Choroid plexus epithelial cell (primary cell): ENCODE data around the gene SUSD6.

Experiments
- DNase-seq: peaks from one replicate; pipeline ENCODE4 v3.0.0-alpha.2; 2010; ENCODE audit warnings: low read depth
- H3K4me3 ChIP-seq: 2 replicates; pipeline ENCODE4 v1.5.1; 2011; ENCODE audit warnings: low read depth, mild to moderate bottlenecking, control low read depth, low read length, moderate library complexity
- CTCF ChIP-seq: conservative IDR thresholded peaks from 2 replicates; pipeline ENCODE4 v1.5.1; 2011; ENCODE audit warnings: low read depth, mild to moderate bottlenecking, control low read depth, inconsistent platforms, low read length, moderate library complexity

The SUSD6 gene

GRCh38 chr14:69619012-69619411 is 7.6 kb downstream of the SUSD6 start:
- H3K4me3 ChIP-seq = no peak overlapping the region
- TF ChIP-seq CTCF = no peak
- no peak for DNase-seq

GRCh38 chr14:69620211-69620611 is 8.8 kb downstream of the SUSD6 start:
- no peak overlapping the region for H3K4me3 ChIP-seq
- no peak for TF ChIP-seq CTCF
- DNase-seq = no peak

GRCh38 chr14:69620981-69621380 is 9.6 kb downstream of the SUSD6 start:
- H3K4me3 ChIP-seq = no peak overlapping the region
- TF ChIP-seq CTCF = no peak
- DNase-seq = no peak

- TF ChIP-seq CTCF = no peak
- no peak overlapping the region for H3K4me3 ChIP-seq
- DNase-seq = no peak
Measured at GRCh38 chr14:69624136-69624535, 12.7 kb downstream of the SUSD6 start.

GRCh38 chr14:69625299-69626131 is 14.1 kb downstream of the SUSD6 start:
- no peak overlapping the region for H3K4me3 ChIP-seq
- DNase-seq = peak; percentile 66
- no peak for TF ChIP-seq CTCF

- DNase-seq = no peak
- H3K4me3 ChIP-seq = no peak overlapping the region
- no peak for TF ChIP-seq CTCF
Measured at GRCh38 chr14:69626132-69626500, 14.7 kb downstream of the SUSD6 start.
